PFSK-1 (cell line): Measurements from ENCODE around the gene WDR81.

Experiments used
- POLR2AphosphoS5 ChIP-seq: IDR thresholded peaks from 2 replicates; pipeline ENCODE4 v1.6.1; 2012; ENCODE audit warnings: low read depth, mild to moderate bottlenecking, control low read depth, low read length, moderate library complexity
- REST ChIP-seq, 2 experiments: IDR thresholded peaks; 2 replicates each; pipeline versions ENCODE4 v1.6.1 to v1.8.0; 2011 to 2012; ENCODE audit warnings: low read depth in 2 of 2, low read length in 2 of 2, control low read depth in 1 of 2, inconsistent platforms in 1 of 2, mild to moderate bottlenecking in 1 of 2, moderate library complexity in 1 of 2; ENCODE audit not compliant: insufficient read depth in 1 of 2
- TAF1 ChIP-seq: IDR thresholded peaks from 2 replicates; pipeline ENCODE4 v1.6.1; 2012; ENCODE audit warnings: low read length, control low read depth, borderline replicate concordance; ENCODE audit not compliant: insufficient read depth

GRCh38 chr17:1767358-1767757 lies 42.9 kb downstream of the WDR81 start:
- TF ChIP-seq POLR2AphosphoS5 (no peak), TAF1 (no peak), REST (IDR thresholded peaks at IDR 0.05; ENCODE audit: insufficient read depth in 1 of 2, low read depth in 2 of 2, low read length in 2 of 2) (no peak)
